ENCODE measurements around the gene PTGES. TPM values are rescaled to one million over a fixed set of nuclear protein-coding genes. Genes with fewer than 3 reads are reported as not detected.

PTGES gene
- total and polyA plus RNA-seq, 9 of the 15 experiments (the other 6 are each of a cell fraction or from before 2014, with no cell fraction given), result 0.13 TPM; not detected in 8

GRCh38 chr9:129783516-129784361 is 30.9 kb upstream of the PTGES start (continued):
- no peak for TF ChIP-seq TSC22D4 (tag; IDR thresholded peaks at IDR 0.05)
- no peak for TF ChIP-seq ELF2 (CRISPR knock-in tag; IDR thresholded peaks at IDR 0.05)
- 0 out of 2 replicates have a peak, but pooled peaks have one; percentile 29 for TF ChIP-seq ZNF384 (IDR thresholded peaks at IDR 0.05; ENCODE audit: low read depth, low read length)
- TF ChIP-seq NR2F6 (CRISPR knock-in tag; IDR thresholded peaks at IDR 0.05), result no peak
- TF ChIP-seq, protein P1, sequence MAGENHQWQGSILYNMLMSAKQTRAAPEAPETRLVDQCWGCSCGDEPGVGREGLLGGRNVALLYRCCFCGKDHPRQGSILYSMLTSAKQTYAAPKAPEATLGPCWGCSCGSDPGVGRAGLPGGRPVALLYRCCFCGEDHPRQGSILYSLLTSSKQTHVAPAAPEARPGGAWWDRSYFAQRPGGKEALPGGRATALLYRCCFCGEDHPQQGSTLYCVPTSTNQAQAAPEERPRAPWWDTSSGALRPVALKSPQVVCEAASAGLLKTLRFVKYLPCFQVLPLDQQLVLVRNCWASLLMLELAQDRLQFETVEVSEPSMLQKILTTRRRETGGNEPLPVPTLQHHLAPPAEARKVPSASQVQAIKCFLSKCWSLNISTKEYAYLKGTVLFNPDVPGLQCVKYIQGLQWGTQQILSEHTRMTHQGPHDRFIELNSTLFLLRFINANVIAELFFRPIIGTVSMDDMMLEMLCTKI (IDR thresholded peaks at IDR 0.05; ENCODE audit: partially characterized antibody), result no peak
- TF ChIP-seq, protein P2, sequence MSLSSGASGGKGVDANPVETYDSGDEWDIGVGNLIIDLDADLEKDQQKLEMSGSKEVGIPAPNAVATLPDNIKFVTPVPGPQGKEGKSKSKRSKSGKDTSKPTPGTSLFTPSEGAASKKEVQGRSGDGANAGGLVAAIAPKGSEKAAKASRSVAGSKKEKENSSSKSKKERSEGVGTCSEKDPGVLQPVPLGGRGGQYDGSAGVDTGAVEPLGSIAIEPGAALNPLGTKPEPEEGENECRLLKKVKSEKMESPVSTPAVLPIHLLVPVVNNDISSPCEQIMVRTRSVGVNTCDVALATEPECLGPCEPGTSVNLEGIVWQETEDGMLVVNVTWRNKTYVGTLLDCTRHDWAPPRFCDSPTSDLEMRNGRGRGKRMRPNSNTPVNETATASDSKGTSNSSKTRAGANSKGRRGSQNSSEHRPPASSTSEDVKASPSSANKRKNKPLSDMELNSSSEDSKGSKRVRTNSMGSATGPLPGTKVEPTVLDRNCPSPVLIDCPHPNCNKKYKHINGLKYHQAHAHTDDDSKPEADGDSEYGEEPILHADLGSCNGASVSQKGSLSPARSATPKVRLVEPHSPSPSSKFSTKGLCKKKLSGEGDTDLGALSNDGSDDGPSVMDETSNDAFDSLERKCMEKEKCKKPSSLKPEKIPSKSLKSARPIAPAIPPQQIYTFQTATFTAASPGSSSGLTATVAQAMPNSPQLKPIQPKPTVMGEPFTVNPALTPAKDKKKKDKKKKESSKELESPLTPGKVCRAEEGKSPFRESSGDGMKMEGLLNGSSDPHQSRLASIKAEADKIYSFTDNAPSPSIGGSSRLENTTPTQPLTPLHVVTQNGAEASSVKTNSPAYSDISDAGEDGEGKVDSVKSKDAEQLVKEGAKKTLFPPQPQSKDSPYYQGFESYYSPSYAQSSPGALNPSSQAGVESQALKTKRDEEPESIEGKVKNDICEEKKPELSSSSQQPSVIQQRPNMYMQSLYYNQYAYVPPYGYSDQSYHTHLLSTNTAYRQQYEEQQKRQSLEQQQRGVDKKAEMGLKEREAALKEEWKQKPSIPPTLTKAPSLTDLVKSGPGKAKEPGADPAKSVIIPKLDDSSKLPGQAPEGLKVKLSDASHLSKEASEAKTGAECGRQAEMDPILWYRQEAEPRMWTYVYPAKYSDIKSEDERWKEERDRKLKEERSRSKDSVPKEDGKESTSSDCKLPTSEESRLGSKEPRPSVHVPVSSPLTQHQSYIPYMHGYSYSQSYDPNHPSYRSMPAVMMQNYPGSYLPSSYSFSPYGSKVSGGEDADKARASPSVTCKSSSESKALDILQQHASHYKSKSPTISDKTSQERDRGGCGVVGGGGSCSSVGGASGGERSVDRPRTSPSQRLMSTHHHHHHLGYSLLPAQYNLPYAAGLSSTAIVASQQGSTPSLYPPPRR (CRISPR knock-in tag; IDR thresholded peaks at IDR 0.05; ENCODE audit: borderline replicate concordance), result no peak
- TF ChIP-seq POU5F1 (IDR thresholded peaks at IDR 0.05; ENCODE audit: borderline replicate concordance, low read depth, low read length, partially characterized antibody), result no peak
- TF ChIP-seq TRIM25 (IDR thresholded peaks at IDR 0.05; ENCODE audit: borderline replicate concordance), result no peak
- TF ChIP-seq MTA2 (IDR thresholded peaks at IDR 0.05; ENCODE audit: low read depth), result no peak
- 0 out of 2 replicates have a peak, but pooled peaks have one; percentile 22 for TF ChIP-seq HLTF (IDR thresholded peaks at IDR 0.05)
- TF ChIP-seq ZBED1 (IDR thresholded peaks at IDR 0.05), result no peak
- no peak for TF ChIP-seq HMG20A (CRISPR knock-in tag; conservative IDR thresholded peaks at IDR 0.05)
- TF ChIP-seq CREB5 (CRISPR knock-in tag; IDR thresholded peaks at IDR 0.05), result no peak
- no peak for TF ChIP-seq KLF13 (tag; IDR thresholded peaks at IDR 0.05; ENCODE audit: borderline replicate concordance, low read depth)
- TF ChIP-seq NELFE (IDR thresholded peaks at IDR 0.05; ENCODE audit: insufficient read depth, insufficient read length), result no peak
- no peak for TF ChIP-seq CBX1 (IDR thresholded peaks at IDR 0.05; ENCODE audit: low read depth)
- no peak for TF ChIP-seq STAT5B (CRISPR knock-in tag; IDR thresholded peaks at IDR 0.05)
